OCI-LY1 (cell line): ENCODE results near the gene STXBP2.

Experiments
- H2AFZ ChIP-seq: fragments of 200-600 bp; sonication (generic), shearing (Covaris generic); 2 replicates; pipeline ENCODE4 v1.6.0; 2014; ENCODE audit warnings: antibody characterized with exemption, mild to moderate bottlenecking, low read length
- H3F3A ChIP-seq: fragments of 200-600 bp; sonication (generic), shearing (Covaris generic); 2 replicates; pipeline ENCODE4 v1.6.0; 2014; ENCODE audit warnings: mild to moderate bottlenecking, antibody characterized with exemption, low read length, moderate library complexity; ENCODE audit not compliant: insufficient read depth
- H3K27ac ChIP-seq: fragments of 200-600 bp; sonication (generic); 2 replicates; pipeline ENCODE4 v1.5.1; 2014; ENCODE audit warnings: low read length, mixed run types, mild to moderate bottlenecking, low read depth; ENCODE audit not compliant: poor library complexity, severe bottlenecking
- H3K27me3 ChIP-seq: fragments of 200-600 bp; sonication (generic); 2 replicates; pipeline ENCODE4 v1.6.0; 2014; ENCODE audit warnings: antibody characterized with exemption, mild to moderate bottlenecking, low read length, moderate library complexity; ENCODE audit not compliant: insufficient read depth
- H3K36me3 ChIP-seq: fragments of 200-600 bp; sonication (generic); 2 replicates; pipeline ENCODE4 v1.6.1; 2014; ENCODE audit warnings: mild to moderate bottlenecking, antibody characterized with exemption, low read length, moderate library complexity, mixed read lengths; ENCODE audit not compliant: insufficient read depth
- H3K4me1 ChIP-seq: fragments of 200-600 bp; sonication (generic); 2 replicates; pipeline ENCODE4 v1.5.1; 2014; ENCODE audit warnings: mild to moderate bottlenecking, low read length, moderate library complexity; ENCODE audit not compliant: insufficient read depth, severe bottlenecking
- H3K4me2 ChIP-seq: fragments of 200-600 bp; sonication (generic), shearing (Covaris generic); 2 replicates; pipeline ENCODE4 v1.6.1; 2014; ENCODE audit warnings: low read length
- H3K4me3 ChIP-seq: fragments of 200-600 bp; sonication (generic); 2 replicates; pipeline ENCODE4 v1.5.1; 2014; ENCODE audit warnings: low read length, low read depth, mild to moderate bottlenecking, mixed read lengths; ENCODE audit not compliant: poor library complexity, severe bottlenecking
- H3K79me2 ChIP-seq: fragments of 200-600 bp; shearing (Covaris generic); 2 replicates; pipeline ENCODE4 v1.6.1; 2016; ENCODE audit warnings: mixed run types, low read length, mixed read lengths; ENCODE audit not compliant: insufficient read depth
- H3K9ac ChIP-seq: fragments of 200-600 bp; sonication (generic), shearing (Covaris generic); 2 replicates; pipeline ENCODE4 v1.6.1; 2014; ENCODE audit warnings: mild to moderate bottlenecking, low read length, mixed read lengths
- H3K9me2 ChIP-seq: fragments of 200-600 bp; sonication (generic), shearing (Covaris generic); 2 replicates; pipeline ENCODE4 v1.6.1; 2014; ENCODE audit warnings: low read depth, mild to moderate bottlenecking, low read length, mixed read lengths
- H3K9me3 ChIP-seq: fragments of 200-600 bp; shearing (Covaris generic); 2 replicates; pipeline ENCODE4 v1.6.1; 2014; ENCODE audit warnings: low read length, mixed read lengths
- H4K20me1 ChIP-seq: fragments of 200-600 bp; sonication (generic), shearing (Covaris generic); 2 replicates; pipeline ENCODE4 v1.6.0; 2016; ENCODE audit warnings: mild to moderate bottlenecking, low read length; ENCODE audit not compliant: insufficient read depth
- EZH2 ChIP-seq: fragments of 200-600 bp; sonication (generic), shearing (Covaris generic); IDR thresholded peaks from 2 replicates; pipeline ENCODE4 v1.8.0; 2017; ENCODE audit warnings: borderline replicate concordance, mixed run types, mild to moderate bottlenecking, antibody characterized with exemption, low read length, moderate library complexity, mixed read lengths
- TF ChIP-seq, protein P1 (sequence below): fragments of 200-600 bp; sonication (generic), shearing (Covaris generic); IDR thresholded peaks from 2 replicates; pipeline ENCODE4 v1.5.1; 2017; ENCODE audit warnings: mild to moderate bottlenecking, antibody characterized with exemption, low read length, moderate library complexity, mixed read lengths

STXBP2 gene

DNA sequence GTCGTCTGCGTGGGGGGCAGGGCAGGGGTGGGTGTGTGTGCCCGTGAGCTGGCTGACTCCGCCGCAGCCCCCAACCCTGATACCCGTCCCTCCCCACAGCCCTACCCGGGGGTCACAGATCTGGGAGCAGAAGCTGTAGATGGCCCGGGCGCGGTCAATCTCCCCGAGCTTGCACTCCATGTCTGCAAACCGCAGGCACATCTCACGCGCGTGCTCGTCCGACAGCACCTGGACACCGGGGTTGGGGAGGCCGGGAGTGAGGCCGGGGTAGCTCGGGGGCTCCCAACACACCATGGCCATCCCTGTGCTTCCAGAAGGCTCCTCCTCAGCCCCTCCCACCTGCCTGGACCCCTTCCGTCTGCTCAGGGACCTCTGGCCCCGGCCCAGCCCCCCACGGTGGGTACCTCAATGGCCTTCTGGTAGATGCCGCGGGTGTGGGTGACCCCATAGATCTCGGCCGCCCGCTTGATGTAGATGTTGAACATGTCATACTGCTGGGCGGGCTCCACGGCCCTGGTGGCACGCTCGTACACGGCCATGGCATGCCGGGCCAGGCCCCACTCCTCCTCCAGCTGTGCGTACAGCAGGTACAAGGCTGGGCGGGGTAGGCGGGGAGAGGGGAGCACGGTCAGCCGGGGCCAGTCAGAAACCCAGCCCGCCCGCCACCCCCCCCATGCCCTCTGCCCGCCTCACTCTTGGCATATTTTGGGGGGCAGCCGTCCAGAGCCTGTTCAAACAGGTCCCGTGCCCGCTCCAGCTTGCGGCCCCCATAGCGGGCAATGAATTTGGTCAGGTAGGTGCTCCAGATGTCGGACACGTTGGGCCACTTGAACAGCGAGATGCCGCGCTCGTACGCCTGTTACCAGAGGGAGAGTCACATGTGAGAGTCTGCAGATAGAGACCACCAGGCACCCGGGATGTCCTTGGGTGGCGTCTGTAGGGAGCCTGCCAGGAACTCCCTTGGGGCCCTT is 16.2 kb upstream of the STXBP2 start:
- Histone ChIP-seq H3K4me1 (no peaks in the 10 kb centered on the region), H3K79me2 (no peaks in the 10 kb centered on the region), H3K27me3 (no peaks in the 10 kb centered on the region), H3K4me3 (no peak overlapping the region), H3K9ac (no peak overlapping the region), H4K20me1 (no peaks in the 10 kb centered on the region), H3K4me2 (no peak overlapping the region), H3F3A (no peaks in the 10 kb centered on the region), H3K9me3 (no peaks in the 10 kb centered on the region), H3K9me2 (no peaks in the 10 kb centered on the region), H3K27ac (no peak overlapping the region), H2AFZ (no peak overlapping the region), H3K36me3 (peaks cover 44% of the 10 kb centered on the region)
- TF ChIP-seq, protein P1, sequence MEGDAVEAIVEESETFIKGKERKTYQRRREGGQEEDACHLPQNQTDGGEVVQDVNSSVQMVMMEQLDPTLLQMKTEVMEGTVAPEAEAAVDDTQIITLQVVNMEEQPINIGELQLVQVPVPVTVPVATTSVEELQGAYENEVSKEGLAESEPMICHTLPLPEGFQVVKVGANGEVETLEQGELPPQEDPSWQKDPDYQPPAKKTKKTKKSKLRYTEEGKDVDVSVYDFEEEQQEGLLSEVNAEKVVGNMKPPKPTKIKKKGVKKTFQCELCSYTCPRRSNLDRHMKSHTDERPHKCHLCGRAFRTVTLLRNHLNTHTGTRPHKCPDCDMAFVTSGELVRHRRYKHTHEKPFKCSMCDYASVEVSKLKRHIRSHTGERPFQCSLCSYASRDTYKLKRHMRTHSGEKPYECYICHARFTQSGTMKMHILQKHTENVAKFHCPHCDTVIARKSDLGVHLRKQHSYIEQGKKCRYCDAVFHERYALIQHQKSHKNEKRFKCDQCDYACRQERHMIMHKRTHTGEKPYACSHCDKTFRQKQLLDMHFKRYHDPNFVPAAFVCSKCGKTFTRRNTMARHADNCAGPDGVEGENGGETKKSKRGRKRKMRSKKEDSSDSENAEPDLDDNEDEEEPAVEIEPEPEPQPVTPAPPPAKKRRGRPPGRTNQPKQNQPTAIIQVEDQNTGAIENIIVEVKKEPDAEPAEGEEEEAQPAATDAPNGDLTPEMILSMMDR, result no peak
- no peak for TF ChIP-seq EZH2

GRCh38 chr19:7622933-7623685 is 13.8 kb upstream of the STXBP2 start:
- no peak overlapping the region for H3K27ac ChIP-seq
- no peak overlapping the region for H3K4me3 ChIP-seq
- no peaks in the 10 kb centered on the region for H3K27me3 ChIP-seq
- H3K9me3 ChIP-seq, result no peaks in the 10 kb centered on the region
- no peaks in the 10 kb centered on the region for H3F3A ChIP-seq
- H2AFZ ChIP-seq, result no peak overlapping the region
- peaks cover 6% of the 10 kb centered on the region for H3K79me2 ChIP-seq
- H4K20me1 ChIP-seq, result no peaks in the 10 kb centered on the region
- H3K9me2 ChIP-seq, result no peaks in the 10 kb centered on the region
- peaks cover 4% of the 10 kb centered on the region for H3K4me1 ChIP-seq
- peaks cover 56% of the 10 kb centered on the region for H3K36me3 ChIP-seq
- H3K4me2 ChIP-seq, result no peak overlapping the region
- H3K9ac ChIP-seq, result no peak overlapping the region
- no peak for TF ChIP-seq EZH2
- TF ChIP-seq, protein P1, result no peak

GRCh38 chr19:7623725-7624603 is 12.9 kb upstream of the STXBP2 start:
- H4K20me1 ChIP-seq, result no peaks in the 10 kb centered on the region
- H3K9ac ChIP-seq, result no peak overlapping the region
- H3K9me2 ChIP-seq, result no peaks in the 10 kb centered on the region
- no peak overlapping the region for H3K27ac ChIP-seq
- no peaks in the 10 kb centered on the region for H3F3A ChIP-seq
- no peak overlapping the region for H2AFZ ChIP-seq
- no peak for TF ChIP-seq EZH2
- TF ChIP-seq, protein P1, result no peak
- H3K79me2 ChIP-seq, result peaks cover 14% of the 10 kb centered on the region
- H3K4me3 ChIP-seq, result no peak overlapping the region
- no peak overlapping the region for H3K4me2 ChIP-seq
- no peaks in the 10 kb centered on the region for H3K27me3 ChIP-seq
- no peaks in the 10 kb centered on the region for H3K9me3 ChIP-seq
- peaks cover 51% of the 10 kb centered on the region for H3K36me3 ChIP-seq
- peaks cover 12% of the 10 kb centered on the region for H3K4me1 ChIP-seq
